GM12878 (cell line): Measurements from ENCODE around the gene TECTA. TPM values are rescaled to one million over a fixed set of nuclear protein-coding genes. Genes with fewer than 3 reads are reported as not detected.

Experiments used
- CBX5 ChIP-seq: sonication (generic); IDR thresholded peaks from 2 replicates; pipeline ENCODE4 v1.6.1; 2016; ENCODE audit warnings: low read depth, moderate library complexity, mild to moderate bottlenecking, inconsistent platforms
- CREM ChIP-seq: IDR thresholded peaks from 2 replicates; pipeline ENCODE4 v1.6.1; 2014; ENCODE audit warnings: antibody characterized with exemption, low read depth
- ESRRA ChIP-seq: IDR thresholded peaks from 2 replicates; pipeline ENCODE4 v1.6.1; 2012; ENCODE audit warnings: mild to moderate bottlenecking, low read length, improper control_type of control experiment
- EZH2 ChIP-seq: IDR thresholded peaks from 2 replicates; pipeline ENCODE4 v1.6.1; 2012; ENCODE audit warnings: low read depth, mild to moderate bottlenecking, control low read depth, inconsistent platforms, low read length, borderline replicate concordance; ENCODE audit not compliant: control insufficient read depth
- JUND ChIP-seq: IDR thresholded peaks from 2 replicates; pipeline ENCODE4 v1.6.1; 2012; ENCODE audit warnings: low read depth, mild to moderate bottlenecking, low read length, improper control_type of control experiment, moderate library complexity
- NFYA ChIP-seq: IDR thresholded peaks from 2 replicates; pipeline ENCODE4 v1.6.1; 2011; ENCODE audit warnings: low read depth, mild to moderate bottlenecking, low read length, improper control_type of control experiment, borderline replicate concordance
- NFYB ChIP-seq: IDR thresholded peaks from 2 replicates; pipeline ENCODE4 v1.6.1; 2011; ENCODE audit warnings: low read depth, mild to moderate bottlenecking, low read length, improper control_type of control experiment, moderate library complexity; ENCODE audit not compliant: insufficient read depth
- PAX5 ChIP-seq: IDR thresholded peaks from 2 replicates; pipeline ENCODE4 v1.6.1; 2011; ENCODE audit warnings: low read depth, low read length, borderline replicate concordance
- RUNX3 ChIP-seq: IDR thresholded peaks from 2 replicates; pipeline ENCODE4 v1.6.1; 2012; ENCODE audit warnings: low read length, inconsistent platforms
- SIN3A ChIP-seq: IDR thresholded peaks from 2 replicates; pipeline ENCODE4 v1.6.1; 2012; ENCODE audit warnings: low read depth, low read length, improper control_type of control experiment
- SMAD5 ChIP-seq: IDR thresholded peaks from 2 replicates; pipeline ENCODE4 v1.6.1; 2016; ENCODE audit warnings: antibody characterized with exemption, low read depth
- SRF ChIP-seq, 2 experiments: IDR thresholded peaks; 2 replicates each; pipeline ENCODE4 v1.6.1; 2011; ENCODE audit warnings: low read depth in 2 of 2, low read length in 2 of 2, mild to moderate bottlenecking in 1 of 2, moderate library complexity in 1 of 2
- TBL1XR1 ChIP-seq: IDR thresholded peaks from 2 replicates; pipeline ENCODE4 v1.6.1; 2012; ENCODE audit warnings: low read depth, low read length, improper control_type of control experiment
- ZBED1 ChIP-seq: IDR thresholded peaks from 2 replicates; pipeline ENCODE4 v1.6.1; 2016; ENCODE audit warnings: borderline replicate concordance
- ZNF207 ChIP-seq: fragments of 450-650 bp; IDR thresholded peaks from 2 replicates; pipeline ENCODE4 v1.6.1; 2014; ENCODE audit warnings: antibody characterized with exemption, mild to moderate bottlenecking, borderline replicate concordance
- ZNF217 ChIP-seq: fragments of 450-650 bp; IDR thresholded peaks from 2 replicates; pipeline ENCODE4 v1.6.1; 2017; ENCODE audit warnings: antibody characterized with exemption, mild to moderate bottlenecking
- polyA plus RNA-seq, 11 experiments: library from polyadenylated mRNA; depleted of rRNA in 4 of 11; unstranded in 6 of 11; stranded (reverse) in 5 of 11; fragments of >200 nt; fragmentation: Nextera tagmentation in 4 of 11; fragmentation: Illumina TruSeq in 1 of 11; extraction: Ambion mirVana in 4 of 11; extraction: Trizol in 1 of 11; gene quantifications; 1 replicate in 1 of 11; 2 replicates in 10 of 11; pipeline versions ENCODE4 v1.2.1 to v1.2.3, GENCODE V29; 2011 to 2016; ENCODE audit warnings: inconsistent platforms in 2 of 11, missing spikeins in 2 of 11, low read depth in 1 of 11
- total RNA-seq, 4 experiments: library from RNA; depleted of rRNA in 3 of 4; stranded (reverse); fragments of >200 nt in 3 of 4; fragmentation: Illumina TruSeq in 1 of 4; extraction: Trizol in 1 of 4; gene quantifications; 2 replicates each; pipeline versions ENCODE4 v1.2.1 to v1.2.3, GENCODE V29; 2013 to 2021
- TF ChIP-seq, protein P1 (sequence below): fragments of 450-650 bp; formaldehyde crosslinking; IDR thresholded peaks from 2 replicates; pipeline ENCODE4 v1.4.0; 2020; ENCODE audit warnings: mild to moderate bottlenecking, moderate library complexity
- TF ChIP-seq, protein P2 (sequence below): IDR thresholded peaks from 2 replicates; pipeline ENCODE4 v1.6.1; 2012; ENCODE audit warnings: low read depth, low read length, improper control_type of control experiment
- TF ChIP-seq, protein P3 (sequence below): IDR thresholded peaks from 2 replicates; pipeline ENCODE4 v1.6.1; 2011; ENCODE audit warnings: low read depth, low read length, improper control_type of control experiment, borderline replicate concordance
- TF ChIP-seq, protein P4 (sequence below): fragments of 450-650 bp; IDR thresholded peaks from 2 replicates; pipeline ENCODE4 v1.6.1; 2016; ENCODE audit warnings: mild to moderate bottlenecking
- TF ChIP-seq, protein P5 (sequence below): fragments of 450-650 bp; IDR thresholded peaks from 2 replicates; pipeline ENCODE4 v1.6.1; 2018; ENCODE audit warnings: mild to moderate bottlenecking, low read depth, moderate library complexity; ENCODE audit not compliant: partially characterized antibody
- TF ChIP-seq, protein P6 (sequence below): IDR thresholded peaks from 2 replicates; pipeline ENCODE4 v1.6.1; 2012; ENCODE audit warnings: low read depth, low read length, improper control_type of control experiment

TECTA gene
- total and polyA plus RNA-seq, 10 of the 15 experiments (the other 5 are each of a cell fraction or from before 2014, with no cell fraction given): under 0.01 to 0.14 (median 0.05) TPM; not detected in 1

DNA sequence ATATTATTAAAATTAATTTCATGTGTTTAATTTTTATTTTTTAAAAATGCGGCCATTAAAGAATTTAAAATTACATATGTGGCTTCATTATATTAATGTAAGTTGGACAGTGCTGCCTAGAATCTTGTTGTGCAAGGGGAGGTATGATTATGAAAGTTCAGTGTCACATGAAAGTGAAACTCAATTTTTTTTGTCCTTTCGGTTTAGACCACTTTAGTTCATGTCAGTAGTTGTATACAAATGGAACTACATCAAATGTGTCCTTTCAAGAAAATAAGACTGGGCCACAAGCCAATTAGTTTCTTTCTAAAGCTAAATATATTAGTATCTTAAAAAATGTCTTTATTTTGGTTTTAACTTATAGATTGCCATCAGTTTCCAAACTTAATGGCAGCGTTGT is 41.4 kb upstream of the TECTA start (continued):
- TF ChIP-seq TBL1XR1: peak; percentile 85; the same call in 1 of the 2 replicates
- TF ChIP-seq SIN3A: no peak
- TF ChIP-seq, protein P1, sequence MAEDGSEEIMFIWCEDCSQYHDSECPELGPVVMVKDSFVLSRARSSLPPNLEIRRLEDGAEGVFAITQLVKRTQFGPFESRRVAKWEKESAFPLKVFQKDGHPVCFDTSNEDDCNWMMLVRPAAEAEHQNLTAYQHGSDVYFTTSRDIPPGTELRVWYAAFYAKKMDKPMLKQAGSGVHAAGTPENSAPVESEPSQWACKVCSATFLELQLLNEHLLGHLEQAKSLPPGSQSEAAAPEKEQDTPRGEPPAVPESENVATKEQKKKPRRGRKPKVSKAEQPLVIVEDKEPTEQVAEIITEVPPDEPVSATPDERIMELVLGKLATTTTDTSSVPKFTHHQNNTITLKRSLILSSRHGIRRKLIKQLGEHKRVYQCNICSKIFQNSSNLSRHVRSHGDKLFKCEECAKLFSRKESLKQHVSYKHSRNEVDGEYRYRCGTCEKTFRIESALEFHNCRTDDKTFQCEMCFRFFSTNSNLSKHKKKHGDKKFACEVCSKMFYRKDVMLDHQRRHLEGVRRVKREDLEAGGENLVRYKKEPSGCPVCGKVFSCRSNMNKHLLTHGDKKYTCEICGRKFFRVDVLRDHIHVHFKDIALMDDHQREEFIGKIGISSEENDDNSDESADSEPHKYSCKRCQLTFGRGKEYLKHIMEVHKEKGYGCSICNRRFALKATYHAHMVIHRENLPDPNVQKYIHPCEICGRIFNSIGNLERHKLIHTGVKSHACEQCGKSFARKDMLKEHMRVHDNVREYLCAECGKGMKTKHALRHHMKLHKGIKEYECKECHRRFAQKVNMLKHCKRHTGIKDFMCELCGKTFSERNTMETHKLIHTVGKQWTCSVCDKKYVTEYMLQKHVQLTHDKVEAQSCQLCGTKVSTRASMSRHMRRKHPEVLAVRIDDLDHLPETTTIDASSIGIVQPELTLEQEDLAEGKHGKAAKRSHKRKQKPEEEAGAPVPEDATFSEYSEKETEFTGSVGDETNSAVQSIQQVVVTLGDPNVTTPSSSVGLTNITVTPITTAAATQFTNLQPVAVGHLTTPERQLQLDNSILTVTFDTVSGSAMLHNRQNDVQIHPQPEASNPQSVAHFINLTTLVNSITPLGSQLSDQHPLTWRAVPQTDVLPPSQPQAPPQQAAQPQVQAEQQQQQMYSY (CRISPR knock-in tag): no peak
- TF ChIP-seq EZH2: no peak
- no peak for TF ChIP-seq JUND
- TF ChIP-seq, protein P2, sequence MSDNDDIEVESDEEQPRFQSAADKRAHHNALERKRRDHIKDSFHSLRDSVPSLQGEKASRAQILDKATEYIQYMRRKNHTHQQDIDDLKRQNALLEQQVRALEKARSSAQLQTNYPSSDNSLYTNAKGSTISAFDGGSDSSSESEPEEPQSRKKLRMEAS: no peak
- peak; percentile 85; the same call in 1 of the 2 replicates for TF ChIP-seq ZNF217
- TF ChIP-seq NFYB: no peak
- TF ChIP-seq SRF (IDR thresholded peaks at IDR 0.05; ENCODE audit: low read depth in 2 of 2, low read length in 2 of 2): no peak
- TF ChIP-seq, protein P3, sequence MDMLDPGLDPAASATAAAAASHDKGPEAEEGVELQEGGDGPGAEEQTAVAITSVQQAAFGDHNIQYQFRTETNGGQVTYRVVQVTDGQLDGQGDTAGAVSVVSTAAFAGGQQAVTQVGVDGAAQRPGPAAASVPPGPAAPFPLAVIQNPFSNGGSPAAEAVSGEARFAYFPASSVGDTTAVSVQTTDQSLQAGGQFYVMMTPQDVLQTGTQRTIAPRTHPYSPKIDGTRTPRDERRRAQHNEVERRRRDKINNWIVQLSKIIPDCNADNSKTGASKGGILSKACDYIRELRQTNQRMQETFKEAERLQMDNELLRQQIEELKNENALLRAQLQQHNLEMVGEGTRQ: no peak
- TF ChIP-seq ZNF207: no peak
- peak; percentile 17; the same call in 1 of the 2 replicates for TF ChIP-seq CREM
- TF ChIP-seq, protein P4, sequence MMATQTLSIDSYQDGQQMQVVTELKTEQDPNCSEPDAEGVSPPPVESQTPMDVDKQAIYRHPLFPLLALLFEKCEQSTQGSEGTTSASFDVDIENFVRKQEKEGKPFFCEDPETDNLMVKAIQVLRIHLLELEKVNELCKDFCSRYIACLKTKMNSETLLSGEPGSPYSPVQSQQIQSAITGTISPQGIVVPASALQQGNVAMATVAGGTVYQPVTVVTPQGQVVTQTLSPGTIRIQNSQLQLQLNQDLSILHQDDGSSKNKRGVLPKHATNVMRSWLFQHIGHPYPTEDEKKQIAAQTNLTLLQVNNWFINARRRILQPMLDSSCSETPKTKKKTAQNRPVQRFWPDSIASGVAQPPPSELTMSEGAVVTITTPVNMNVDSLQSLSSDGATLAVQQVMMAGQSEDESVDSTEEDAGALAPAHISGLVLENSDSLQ: no peak
- TF ChIP-seq PAX5: no peak
- no peak for TF ChIP-seq NFYA
- no peak for TF ChIP-seq SMAD5
- no peak for TF ChIP-seq CBX5
- TF ChIP-seq RUNX3: peak; percentile 81
- TF ChIP-seq, protein P5, sequence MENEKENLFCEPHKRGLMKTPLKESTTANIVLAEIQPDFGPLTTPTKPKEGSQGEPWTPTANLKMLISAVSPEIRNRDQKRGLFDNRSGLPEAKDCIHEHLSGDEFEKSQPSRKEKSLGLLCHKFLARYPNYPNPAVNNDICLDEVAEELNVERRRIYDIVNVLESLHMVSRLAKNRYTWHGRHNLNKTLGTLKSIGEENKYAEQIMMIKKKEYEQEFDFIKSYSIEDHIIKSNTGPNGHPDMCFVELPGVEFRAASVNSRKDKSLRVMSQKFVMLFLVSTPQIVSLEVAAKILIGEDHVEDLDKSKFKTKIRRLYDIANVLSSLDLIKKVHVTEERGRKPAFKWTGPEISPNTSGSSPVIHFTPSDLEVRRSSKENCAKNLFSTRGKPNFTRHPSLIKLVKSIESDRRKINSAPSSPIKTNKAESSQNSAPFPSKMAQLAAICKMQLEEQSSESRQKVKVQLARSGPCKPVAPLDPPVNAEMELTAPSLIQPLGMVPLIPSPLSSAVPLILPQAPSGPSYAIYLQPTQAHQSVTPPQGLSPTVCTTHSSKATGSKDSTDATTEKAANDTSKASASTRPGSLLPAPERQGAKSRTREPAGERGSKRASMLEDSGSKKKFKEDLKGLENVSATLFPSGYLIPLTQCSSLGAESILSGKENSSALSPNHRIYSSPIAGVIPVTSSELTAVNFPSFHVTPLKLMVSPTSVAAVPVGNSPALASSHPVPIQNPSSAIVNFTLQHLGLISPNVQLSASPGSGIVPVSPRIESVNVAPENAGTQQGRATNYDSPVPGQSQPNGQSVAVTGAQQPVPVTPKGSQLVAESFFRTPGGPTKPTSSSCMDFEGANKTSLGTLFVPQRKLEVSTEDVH: no peak
- TF ChIP-seq, protein P6, sequence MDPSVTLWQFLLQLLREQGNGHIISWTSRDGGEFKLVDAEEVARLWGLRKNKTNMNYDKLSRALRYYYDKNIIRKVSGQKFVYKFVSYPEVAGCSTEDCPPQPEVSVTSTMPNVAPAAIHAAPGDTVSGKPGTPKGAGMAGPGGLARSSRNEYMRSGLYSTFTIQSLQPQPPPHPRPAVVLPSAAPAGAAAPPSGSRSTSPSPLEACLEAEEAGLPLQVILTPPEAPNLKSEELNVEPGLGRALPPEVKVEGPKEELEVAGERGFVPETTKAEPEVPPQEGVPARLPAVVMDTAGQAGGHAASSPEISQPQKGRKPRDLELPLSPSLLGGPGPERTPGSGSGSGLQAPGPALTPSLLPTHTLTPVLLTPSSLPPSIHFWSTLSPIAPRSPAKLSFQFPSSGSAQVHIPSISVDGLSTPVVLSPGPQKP: no peak
- TF ChIP-seq ESRRA: no peak
- no peak for TF ChIP-seq ZBED1
